ENCODE measurements around the gene SOX8.

The SOX8 gene

GRCh38 chr16:1009358-1010150 lies 28.0 kb downstream of the SOX8 start:
- TF ChIP-seq CEBPB (IDR thresholded peaks at IDR 0.05): no peak
- no peak for TF ChIP-seq YY1 (IDR thresholded peaks at IDR 0.05; ENCODE audit: low read depth)

GRCh38 chr16:1010251-1010650 lies 28.7 kb downstream of the SOX8 start:
- TF ChIP-seq EGR1 (IDR thresholded peaks at IDR 0.05) (no peak), RAD21 (IDR thresholded peaks at IDR 0.05; ENCODE audit: low read depth) (no peak), FOXM1 (IDR thresholded peaks at IDR 0.05; ENCODE audit: borderline replicate concordance, low read depth) (no peak), TEAD4 (IDR thresholded peaks at IDR 0.05) (no peak), TAF1 (IDR thresholded peaks at IDR 0.05; ENCODE audit: low read depth) (no peak), ZBTB7A (IDR thresholded peaks at IDR 0.05; ENCODE audit: low read depth) (no peak), NFIC (IDR thresholded peaks at IDR 0.05) (no peak), YY1 (IDR thresholded peaks at IDR 0.05; ENCODE audit: low read depth) (no peak), EP300 (IDR thresholded peaks at IDR 0.05; ENCODE audit: borderline replicate concordance) (no peak), MAX (IDR thresholded peaks at IDR 0.05) (no peak), REST (IDR thresholded peaks at IDR 0.05; ENCODE audit: low read depth) (no peak), CREB1 (IDR thresholded peaks at IDR 0.05; ENCODE audit: low read depth) (no peak), CEBPB (IDR thresholded peaks at IDR 0.05) (no peak), TCF12 (IDR thresholded peaks at IDR 0.05; ENCODE audit: low read depth) (no peak)
- TF ChIP-seq, protein P1, sequence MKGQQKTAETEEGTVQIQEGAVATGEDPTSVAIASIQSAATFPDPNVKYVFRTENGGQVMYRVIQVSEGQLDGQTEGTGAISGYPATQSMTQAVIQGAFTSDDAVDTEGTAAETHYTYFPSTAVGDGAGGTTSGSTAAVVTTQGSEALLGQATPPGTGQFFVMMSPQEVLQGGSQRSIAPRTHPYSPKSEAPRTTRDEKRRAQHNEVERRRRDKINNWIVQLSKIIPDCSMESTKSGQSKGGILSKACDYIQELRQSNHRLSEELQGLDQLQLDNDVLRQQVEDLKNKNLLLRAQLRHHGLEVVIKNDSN (IDR thresholded peaks at IDR 0.05): no peak

- TF ChIP-seq RAD21 (IDR thresholded peaks at IDR 0.05; ENCODE audit: low read depth) (no peak), TCF12 (IDR thresholded peaks at IDR 0.05; ENCODE audit: low read depth) (no peak), YY1 (IDR thresholded peaks at IDR 0.05; ENCODE audit: low read depth) (no peak), ZBTB7A (IDR thresholded peaks at IDR 0.05; ENCODE audit: low read depth) (no peak), FOXM1 (IDR thresholded peaks at IDR 0.05; ENCODE audit: borderline replicate concordance, low read depth) (no peak), TEAD4 (IDR thresholded peaks at IDR 0.05) (no peak), TAF1 (IDR thresholded peaks at IDR 0.05; ENCODE audit: low read depth) (no peak), CEBPB (IDR thresholded peaks at IDR 0.05) (no peak), MAX (IDR thresholded peaks at IDR 0.05) (no peak), EP300 (IDR thresholded peaks at IDR 0.05; ENCODE audit: borderline replicate concordance) (no peak), REST (IDR thresholded peaks at IDR 0.05; ENCODE audit: low read depth) (no peak), NFIC (IDR thresholded peaks at IDR 0.05) (no peak)
- TF ChIP-seq, protein P1 (IDR thresholded peaks at IDR 0.05): no peak
Observed at GRCh38 chr16:1010815-1011214, 29.2 kb downstream of the SOX8 start.

DNA sequence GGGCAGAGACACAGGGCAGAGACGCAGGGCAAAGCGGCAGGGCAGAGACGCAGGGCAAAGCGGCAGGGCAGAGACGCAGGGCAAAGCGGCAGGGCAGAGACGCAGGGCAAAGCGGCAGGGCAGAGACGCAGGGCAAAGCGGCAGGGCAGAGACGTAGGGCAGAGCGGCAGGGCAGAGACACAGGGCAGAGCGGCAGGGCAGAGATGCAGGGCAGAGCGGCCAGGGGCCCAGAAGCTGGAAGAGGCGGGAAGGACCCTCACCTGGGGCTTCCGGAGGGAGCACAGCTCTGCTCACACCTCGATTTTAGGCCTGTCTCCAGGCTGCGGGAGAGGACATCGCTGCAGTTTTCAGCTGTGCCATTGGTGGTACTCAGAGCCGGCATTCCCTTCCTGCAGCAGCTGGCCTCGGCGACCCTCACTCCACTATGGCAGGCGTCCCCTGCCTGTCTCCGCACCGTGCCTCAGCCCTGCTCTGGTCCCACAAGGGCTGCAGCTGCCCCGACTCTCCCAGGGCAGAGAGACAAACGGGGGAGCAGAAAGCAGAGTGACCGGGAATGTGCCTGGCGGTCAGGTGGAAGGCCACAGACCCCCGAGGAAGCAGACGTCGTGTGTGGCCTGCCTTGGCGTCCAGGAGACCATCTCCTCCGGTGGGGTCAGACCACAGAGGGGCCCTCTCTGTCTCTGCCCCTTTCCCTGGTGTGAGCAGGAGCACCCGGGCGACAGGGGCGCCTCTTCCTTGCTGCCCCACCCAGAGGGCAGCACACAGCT lies 29.9 kb downstream of the SOX8 start:
- no peak for TF ChIP-seq EP300 (IDR thresholded peaks at IDR 0.05; ENCODE audit: borderline replicate concordance)
- no peak for TF ChIP-seq RAD21 (IDR thresholded peaks at IDR 0.05; ENCODE audit: low read depth)
- TF ChIP-seq FOXM1 (IDR thresholded peaks at IDR 0.05; ENCODE audit: borderline replicate concordance, low read depth): no peak
- no peak for TF ChIP-seq EGR1 (IDR thresholded peaks at IDR 0.05)
- TF ChIP-seq YY1 (IDR thresholded peaks at IDR 0.05; ENCODE audit: low read depth): no peak
- TF ChIP-seq TAF1 (IDR thresholded peaks at IDR 0.05; ENCODE audit: low read depth): no peak
- no peak for TF ChIP-seq REST (IDR thresholded peaks at IDR 0.05; ENCODE audit: low read depth)
- TF ChIP-seq, protein P1 (IDR thresholded peaks at IDR 0.05): no peak
- no peak for TF ChIP-seq MAX (IDR thresholded peaks at IDR 0.05)
- no peak for TF ChIP-seq CEBPB (IDR thresholded peaks at IDR 0.05)
- no peak for TF ChIP-seq ZBTB7A (IDR thresholded peaks at IDR 0.05; ENCODE audit: low read depth)
- TF ChIP-seq TCF12 (IDR thresholded peaks at IDR 0.05; ENCODE audit: low read depth): no peak

Measured in Ishikawa (cell line).